ENCODE data around the gene LUZP2. TPM values are rescaled to one million over a fixed set of nuclear protein-coding genes. Genes with fewer than 3 reads are reported as not detected.

Gene LUZP2
- total RNA-seq: 1 to 10 TPM in 1 of 2 donors, not detected in 1; 1.6 TPM

DNA sequence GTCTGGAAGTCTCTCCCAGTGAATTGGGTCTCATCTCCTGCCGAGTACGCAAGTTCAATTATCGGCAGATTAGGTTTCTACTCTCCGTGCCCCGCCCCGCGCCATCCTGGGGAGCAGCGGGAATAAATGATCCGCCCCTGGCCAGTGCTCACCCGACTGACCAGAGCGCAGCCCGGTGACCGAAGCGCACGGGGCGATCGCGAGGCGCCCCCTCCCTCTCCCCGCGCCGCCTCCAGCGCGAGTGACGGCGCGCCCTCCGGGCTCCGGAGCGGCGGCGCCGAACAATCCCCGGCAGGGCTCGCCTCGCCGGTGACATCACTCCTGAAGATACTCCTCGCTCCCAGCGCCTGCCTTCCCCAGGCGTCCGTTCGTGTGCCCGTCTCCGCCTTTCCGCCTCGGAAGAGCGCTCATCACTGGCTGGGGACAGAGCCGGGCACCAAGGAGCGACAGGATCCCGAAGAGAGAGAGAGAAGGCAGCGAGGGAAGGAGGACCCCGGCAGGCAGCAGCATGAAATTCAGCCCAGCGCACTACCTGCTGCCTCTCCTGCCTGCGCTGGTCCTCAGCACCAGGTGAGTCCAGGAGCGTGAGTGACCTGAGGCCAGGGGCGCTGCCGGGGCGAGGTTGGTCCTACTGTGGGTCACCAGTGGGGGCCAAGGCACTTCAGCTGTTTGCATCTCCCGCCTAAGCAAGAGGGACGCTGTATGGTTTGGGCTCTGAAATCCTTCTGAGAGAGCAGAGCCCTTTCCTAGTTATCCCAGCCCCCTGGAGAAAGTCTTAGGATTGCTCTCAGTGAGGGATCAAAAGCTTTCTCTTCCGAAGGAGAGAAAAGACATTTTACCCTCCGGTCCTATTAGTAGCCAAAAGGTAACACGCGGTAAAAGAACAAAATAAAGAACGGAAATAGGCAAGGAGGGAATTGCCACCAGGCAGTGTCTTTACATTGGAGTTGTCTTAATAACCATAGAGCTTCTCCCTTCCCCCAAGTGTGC, at the start of gene LUZP2:
Gene LUZP2 (plus strand): TSS at position 318 of the 990 bp plus-strand sequence.
- intact Hi-C loops (cut with DNase I): no loop called here
- Histone ChIP-seq H3K4me3 (no peak within 1 kb of the TSS), H3K4me1 (peaks cover 12% of the 10 kb centered on the region), H3K9me3 (no peaks in the 10 kb centered on the region), H3K27me3 (peaks cover 0 to 5% of the 10 kb centered on the region in 2 donors), H3K27ac (no peak within 1 kb of the TSS), H3K36me3 (replicated peaks in 1 of 2; ENCODE audit: insufficient read depth in 1 of 2, low read depth in 2 of 2) (no peaks in the 10 kb centered on the region)
- 2% methylated on average over 23 to 65 of the region's 65 CpGs for WGBS, 2 donors
- ATAC-seq: peak; percentile 79
- peak; percentile 2 to 30 (median 13) for DNase-seq
- TF ChIP-seq, protein P1, sequence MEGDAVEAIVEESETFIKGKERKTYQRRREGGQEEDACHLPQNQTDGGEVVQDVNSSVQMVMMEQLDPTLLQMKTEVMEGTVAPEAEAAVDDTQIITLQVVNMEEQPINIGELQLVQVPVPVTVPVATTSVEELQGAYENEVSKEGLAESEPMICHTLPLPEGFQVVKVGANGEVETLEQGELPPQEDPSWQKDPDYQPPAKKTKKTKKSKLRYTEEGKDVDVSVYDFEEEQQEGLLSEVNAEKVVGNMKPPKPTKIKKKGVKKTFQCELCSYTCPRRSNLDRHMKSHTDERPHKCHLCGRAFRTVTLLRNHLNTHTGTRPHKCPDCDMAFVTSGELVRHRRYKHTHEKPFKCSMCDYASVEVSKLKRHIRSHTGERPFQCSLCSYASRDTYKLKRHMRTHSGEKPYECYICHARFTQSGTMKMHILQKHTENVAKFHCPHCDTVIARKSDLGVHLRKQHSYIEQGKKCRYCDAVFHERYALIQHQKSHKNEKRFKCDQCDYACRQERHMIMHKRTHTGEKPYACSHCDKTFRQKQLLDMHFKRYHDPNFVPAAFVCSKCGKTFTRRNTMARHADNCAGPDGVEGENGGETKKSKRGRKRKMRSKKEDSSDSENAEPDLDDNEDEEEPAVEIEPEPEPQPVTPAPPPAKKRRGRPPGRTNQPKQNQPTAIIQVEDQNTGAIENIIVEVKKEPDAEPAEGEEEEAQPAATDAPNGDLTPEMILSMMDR (IDR thresholded peaks at IDR 0.05): no peak
- no peak for TF ChIP-seq POLR2A (IDR thresholded peaks at IDR 0.05)

DNA sequence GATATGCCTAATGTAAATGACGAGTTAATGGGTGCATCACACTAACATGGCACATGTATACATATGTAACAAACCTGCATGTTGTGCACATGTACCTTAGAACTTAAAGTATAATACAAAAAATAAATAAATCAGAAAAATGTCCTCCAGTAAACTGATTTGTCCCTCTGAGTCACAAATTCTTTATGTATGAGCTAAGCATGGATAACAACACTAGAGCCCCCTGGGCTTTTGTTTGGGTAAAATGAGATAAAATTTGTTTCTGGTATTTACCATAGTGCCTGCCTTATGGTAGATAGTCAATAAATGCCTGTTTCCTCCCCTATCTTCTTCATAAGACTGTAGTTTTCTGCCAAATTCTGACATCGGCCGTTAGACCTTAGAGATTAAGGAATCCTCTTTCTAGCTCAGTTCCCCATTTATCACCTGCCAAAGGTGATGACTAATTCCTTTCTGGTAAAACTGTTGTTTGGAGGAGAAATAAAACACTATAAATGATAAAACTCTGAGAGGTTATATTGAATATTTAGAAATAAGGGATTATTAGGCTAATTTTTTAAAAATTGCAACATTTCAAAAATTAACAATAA, 43.6 kb upstream of the LUZP2 start:
- DNase-seq (no peak), ATAC-seq (no peak)
- no peaks in the 10 kb centered on the region for H3K36me3 ChIP-seq (replicated peaks in 1 of 2; ENCODE audit: insufficient read depth in 1 of 2, low read depth in 2 of 2)
- 46 to 56% methylated on average over 3 of the region's 3 CpGs for WGBS, 2 donors
- no peaks in the 10 kb centered on the region for H3K9me3 ChIP-seq
- TF ChIP-seq POLR2A (IDR thresholded peaks at IDR 0.05): no peak
- TF ChIP-seq, protein P1 (IDR thresholded peaks at IDR 0.05): no peak
- no peaks in the 10 kb centered on the region for H3K4me1 ChIP-seq
- H3K27ac ChIP-seq: no peak overlapping the region
- no peak overlapping the region for H3K4me3 ChIP-seq
- H3K27me3 ChIP-seq: no peaks in the 10 kb centered on the region
- intact Hi-C loops (cut with DNase I): no loop called here

DNA sequence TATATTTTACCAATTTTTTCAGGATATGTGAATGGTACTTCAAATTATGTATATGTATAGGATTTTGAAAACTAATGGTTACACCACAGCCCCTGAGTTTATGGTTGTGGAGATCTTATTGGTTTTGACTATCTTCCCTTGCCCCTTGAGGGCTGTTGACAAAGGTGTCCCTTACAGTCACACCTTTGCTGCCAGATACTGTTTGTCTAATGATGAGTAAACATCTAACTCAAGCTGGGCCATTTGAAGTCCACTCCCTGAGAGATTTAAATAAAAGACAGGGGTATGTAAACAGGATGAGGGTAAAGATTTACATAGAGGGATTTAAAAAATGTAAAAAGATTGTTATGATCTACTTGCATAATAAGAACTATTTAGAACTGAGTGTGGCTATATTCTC, 38.9 kb upstream of the LUZP2 start:
- no peak for ATAC-seq

DNA sequence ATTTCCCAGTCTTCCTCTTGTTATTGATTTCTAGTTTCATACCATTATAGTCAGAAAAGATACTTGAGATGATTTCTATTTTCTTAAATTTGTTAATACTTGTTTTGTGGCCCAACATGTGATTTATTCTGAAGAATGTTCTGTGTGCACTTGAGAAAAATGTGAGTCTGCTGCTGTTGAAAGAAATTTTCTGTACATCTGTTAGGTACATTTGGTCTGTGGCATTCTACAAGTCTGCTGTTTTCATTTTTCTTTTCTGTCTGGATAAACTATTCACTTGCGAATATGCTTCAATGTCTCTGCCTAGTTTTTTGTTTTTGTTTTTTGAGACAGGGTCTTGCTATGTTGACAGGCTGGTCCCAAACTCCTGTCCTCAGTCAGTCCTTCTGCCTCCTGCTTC, 26.4 kb upstream of the LUZP2 start:
- WGBS, 2 donors: 91 to 92% methylated on average over 1 of the region's 1 CpG
- Histone ChIP-seq H3K27me3 (no peaks in the 10 kb centered on the region), H3K9me3 (no peaks in the 10 kb centered on the region), H3K27ac (no peak overlapping the region), H3K4me1 (no peaks in the 10 kb centered on the region), H3K36me3 (replicated peaks in 1 of 2; ENCODE audit: insufficient read depth in 1 of 2, low read depth in 2 of 2) (no peaks in the 10 kb centered on the region), H3K4me3 (no peak overlapping the region)
- no peak for DNase-seq
- ATAC-seq: no peak
- no peak for TF ChIP-seq POLR2A (IDR thresholded peaks at IDR 0.05)
- TF ChIP-seq, protein P1 (IDR thresholded peaks at IDR 0.05): no peak
- intact Hi-C loops (cut with DNase I): no loop called here

More for the DNA sequence above, 38.9 kb upstream of the LUZP2 start:
- Histone ChIP-seq H3K36me3 (replicated peaks in 1 of 2; ENCODE audit: insufficient read depth in 1 of 2, low read depth in 2 of 2) (no peaks in the 10 kb centered on the region), H3K4me3 (no peak overlapping the region), H3K27ac (no peak overlapping the region), H3K9me3 (no peaks in the 10 kb centered on the region), H3K4me1 (no peaks in the 10 kb centered on the region), H3K27me3 (no peaks in the 10 kb centered on the region)
- TF ChIP-seq POLR2A (IDR thresholded peaks at IDR 0.05): no peak
- TF ChIP-seq, protein P1 (IDR thresholded peaks at IDR 0.05): no peak
- intact Hi-C loops (cut with DNase I): no loop called here
- no peak for DNase-seq
